ENCODE measurements around the gene MARCHF4. TPM values are rescaled to one million over a fixed set of nuclear protein-coding genes. Genes with fewer than 3 reads are reported as not detected.

Gene MARCHF4
- total and polyA plus RNA-seq, 2 donors (not counting 1 experiment from before 2014, with no cell fraction given), result 1.3 to 3.6 TPM

DNA sequence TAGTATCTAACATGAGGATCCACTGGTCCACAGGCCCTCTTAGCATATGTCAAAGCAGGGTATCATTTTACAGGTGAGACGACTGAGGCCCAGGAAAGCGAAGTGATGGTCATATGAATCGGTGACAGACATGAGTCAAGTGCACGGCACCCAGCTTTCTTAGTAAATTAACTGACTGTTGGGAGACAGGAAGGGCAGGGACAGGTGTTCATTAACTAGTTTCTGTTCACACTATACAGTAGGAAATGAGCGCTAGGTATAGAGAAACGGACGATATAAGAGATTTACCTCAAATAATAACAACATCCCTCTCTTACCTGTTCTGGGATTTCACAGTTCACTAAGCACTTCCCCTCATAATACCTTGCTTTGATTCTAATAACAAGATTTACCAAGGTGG, 38.3 kb upstream of the MARCHF4 start:
- no peak overlapping the region for H3K4me3 ChIP-seq (replicated peaks in 1 of 4; ENCODE audit: control extremely low read depth in 1 of 4, insufficient read depth in 1 of 4, low read depth in 3 of 4, low read length in 4 of 4)
- no peaks in the 10 kb centered on the region for H3K9me3 ChIP-seq (ENCODE audit: control insufficient read depth, insufficient read depth, low read depth, low read length)
- no peak overlapping the region for H3K9ac ChIP-seq (ENCODE audit: insufficient read depth, low read length)
- H2AFZ ChIP-seq (ENCODE audit: low read length), result no peak overlapping the region
- no peaks in the 10 kb centered on the region for H3K36me3 ChIP-seq (ENCODE audit: control insufficient read depth, insufficient read depth, low read length)
- H3K79me2 ChIP-seq (ENCODE audit: control insufficient read depth, insufficient read depth, low read length), result peaks cover 4% of the 10 kb centered on the region
- no peaks in the 10 kb centered on the region for H4K20me1 ChIP-seq (ENCODE audit: control insufficient read depth, extremely low read depth, insufficient read depth, low read length)
- no peaks in the 10 kb centered on the region for H3K27me3 ChIP-seq (ENCODE audit: control insufficient read depth, insufficient read depth, low read length)
- no peaks in the 10 kb centered on the region for H3K4me1 ChIP-seq (ENCODE audit: control insufficient read depth, extremely low read depth, insufficient read depth, low read length)
- H3K27ac ChIP-seq (ENCODE audit: insufficient read depth, low read length), result no peak overlapping the region
- no peak overlapping the region for H3K4me2 ChIP-seq (ENCODE audit: extremely low read depth, insufficient read depth, low read length)
- no peak for DNase-seq (ENCODE audit: low read depth in 2 of 2)
- TF ChIP-seq EZH2 (IDR thresholded peaks at IDR 0.05; ENCODE audit: low read length, missing control alignments), result no peak
- TF ChIP-seq, protein P1, sequence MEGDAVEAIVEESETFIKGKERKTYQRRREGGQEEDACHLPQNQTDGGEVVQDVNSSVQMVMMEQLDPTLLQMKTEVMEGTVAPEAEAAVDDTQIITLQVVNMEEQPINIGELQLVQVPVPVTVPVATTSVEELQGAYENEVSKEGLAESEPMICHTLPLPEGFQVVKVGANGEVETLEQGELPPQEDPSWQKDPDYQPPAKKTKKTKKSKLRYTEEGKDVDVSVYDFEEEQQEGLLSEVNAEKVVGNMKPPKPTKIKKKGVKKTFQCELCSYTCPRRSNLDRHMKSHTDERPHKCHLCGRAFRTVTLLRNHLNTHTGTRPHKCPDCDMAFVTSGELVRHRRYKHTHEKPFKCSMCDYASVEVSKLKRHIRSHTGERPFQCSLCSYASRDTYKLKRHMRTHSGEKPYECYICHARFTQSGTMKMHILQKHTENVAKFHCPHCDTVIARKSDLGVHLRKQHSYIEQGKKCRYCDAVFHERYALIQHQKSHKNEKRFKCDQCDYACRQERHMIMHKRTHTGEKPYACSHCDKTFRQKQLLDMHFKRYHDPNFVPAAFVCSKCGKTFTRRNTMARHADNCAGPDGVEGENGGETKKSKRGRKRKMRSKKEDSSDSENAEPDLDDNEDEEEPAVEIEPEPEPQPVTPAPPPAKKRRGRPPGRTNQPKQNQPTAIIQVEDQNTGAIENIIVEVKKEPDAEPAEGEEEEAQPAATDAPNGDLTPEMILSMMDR (conservative IDR thresholded peaks at IDR 0.05 in 1 of 2, IDR thresholded peaks at IDR 0.05 in 1 of 2; ENCODE audit: low read depth in 1 of 2, low read length in 2 of 2), result no peak

DNA sequence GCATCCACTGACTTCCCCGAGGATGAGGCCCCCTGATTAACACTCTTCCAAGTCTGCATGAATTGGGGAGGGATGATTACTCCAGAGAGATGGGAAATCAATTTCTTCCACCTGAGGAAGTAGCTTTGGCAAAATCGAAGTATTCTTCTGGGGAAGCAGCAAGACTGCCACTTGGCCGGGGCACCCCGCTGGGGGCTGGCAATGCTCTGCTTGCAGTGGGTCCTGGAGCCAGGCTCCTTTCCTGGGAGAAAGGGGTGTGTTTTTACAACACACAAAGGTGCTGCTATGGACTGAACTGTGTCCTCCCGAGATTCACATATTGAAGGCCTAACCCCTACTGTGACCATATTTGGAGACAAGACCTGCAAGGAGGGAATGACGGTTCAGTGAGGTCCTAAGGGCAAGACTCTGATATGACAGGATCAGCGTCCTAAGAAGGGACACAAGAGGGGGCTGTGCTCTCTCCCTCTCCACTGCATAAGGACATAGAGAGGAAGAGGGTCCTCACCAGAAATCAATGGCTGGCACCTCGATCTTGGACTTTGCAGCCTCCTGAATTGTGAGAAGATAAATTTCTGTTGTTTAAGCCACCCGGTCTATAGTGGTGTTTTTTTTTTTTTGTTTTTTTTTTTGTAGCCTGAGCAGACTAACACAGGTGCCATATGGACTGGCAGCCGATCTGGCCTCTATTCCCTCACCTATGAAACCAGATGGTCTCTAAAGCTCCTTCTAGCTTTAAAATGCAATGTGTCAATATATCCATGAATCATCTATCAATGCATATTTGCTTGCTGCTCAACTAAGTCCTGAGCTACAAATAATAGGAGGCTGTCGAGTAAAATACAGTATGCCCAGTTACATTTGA, 36.4 kb upstream of the MARCHF4 start:
- H3K4me3 ChIP-seq (replicated peaks in 1 of 4; ENCODE audit: control extremely low read depth in 1 of 4, insufficient read depth in 1 of 4, low read depth in 3 of 4, low read length in 4 of 4), result no peak overlapping the region
- H3K9me3 ChIP-seq (ENCODE audit: control insufficient read depth, insufficient read depth, low read depth, low read length), result no peaks in the 10 kb centered on the region
- no peaks in the 10 kb centered on the region for H3K36me3 ChIP-seq (ENCODE audit: control insufficient read depth, insufficient read depth, low read length)
- H3K79me2 ChIP-seq (ENCODE audit: control insufficient read depth, insufficient read depth, low read length), result peaks cover 4% of the 10 kb centered on the region
- no peak overlapping the region for H2AFZ ChIP-seq (ENCODE audit: low read length)
- H3K9ac ChIP-seq (ENCODE audit: insufficient read depth, low read length), result no peak overlapping the region
- no peaks in the 10 kb centered on the region for H4K20me1 ChIP-seq (ENCODE audit: control insufficient read depth, extremely low read depth, insufficient read depth, low read length)
- H3K27ac ChIP-seq (ENCODE audit: insufficient read depth, low read length), result no peak overlapping the region
- no peak overlapping the region for H3K4me2 ChIP-seq (ENCODE audit: extremely low read depth, insufficient read depth, low read length)
- no peak for DNase-seq (ENCODE audit: low read depth in 2 of 2)
- H3K27me3 ChIP-seq (ENCODE audit: control insufficient read depth, insufficient read depth, low read length), result no peaks in the 10 kb centered on the region
- no peaks in the 10 kb centered on the region for H3K4me1 ChIP-seq (ENCODE audit: control insufficient read depth, extremely low read depth, insufficient read depth, low read length)
- TF ChIP-seq, protein P1 (conservative IDR thresholded peaks at IDR 0.05 in 1 of 2, IDR thresholded peaks at IDR 0.05 in 1 of 2; ENCODE audit: low read depth in 1 of 2, low read length in 2 of 2), result no peak
- TF ChIP-seq EZH2 (IDR thresholded peaks at IDR 0.05; ENCODE audit: low read length, missing control alignments), result no peak

DNA sequence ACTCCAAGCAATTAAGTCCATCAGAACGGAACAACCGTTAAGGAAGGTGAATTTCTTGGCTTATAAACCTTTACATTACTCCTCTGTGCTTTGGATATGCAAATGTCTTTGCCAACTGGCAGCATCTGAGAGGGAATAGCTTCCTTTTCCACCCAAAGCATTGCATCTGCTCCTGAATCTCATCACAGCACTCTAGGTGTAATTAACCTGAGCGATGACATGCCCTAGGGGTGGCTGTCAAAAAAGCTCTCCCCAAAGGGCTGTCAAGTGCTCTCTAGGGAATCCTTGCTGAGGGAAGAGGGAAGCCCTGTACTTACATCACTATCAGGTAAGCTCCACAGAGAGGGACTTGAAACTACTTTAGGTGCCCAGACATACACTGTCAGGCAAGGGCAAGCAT, 34.5 kb upstream of the MARCHF4 start:
- H3K36me3 ChIP-seq (ENCODE audit: control insufficient read depth, insufficient read depth, low read length), result no peaks in the 10 kb centered on the region
- H3K9ac ChIP-seq (ENCODE audit: insufficient read depth, low read length), result no peak overlapping the region
- H3K4me1 ChIP-seq (ENCODE audit: control insufficient read depth, extremely low read depth, insufficient read depth, low read length), result no peaks in the 10 kb centered on the region
- H3K27ac ChIP-seq (ENCODE audit: insufficient read depth, low read length), result no peak overlapping the region
- no peaks in the 10 kb centered on the region for H3K27me3 ChIP-seq (ENCODE audit: control insufficient read depth, insufficient read depth, low read length)
- H2AFZ ChIP-seq (ENCODE audit: low read length), result no peak overlapping the region
- H3K4me3 ChIP-seq (replicated peaks in 1 of 4; ENCODE audit: control extremely low read depth in 1 of 4, insufficient read depth in 1 of 4, low read depth in 3 of 4, low read length in 4 of 4), result no peak overlapping the region
- no peaks in the 10 kb centered on the region for H3K9me3 ChIP-seq (ENCODE audit: control insufficient read depth, insufficient read depth, low read depth, low read length)
- no peak overlapping the region for H3K4me2 ChIP-seq (ENCODE audit: extremely low read depth, insufficient read depth, low read length)
- DNase-seq (ENCODE audit: low read depth in 2 of 2), result no peak
- TF ChIP-seq EZH2 (IDR thresholded peaks at IDR 0.05; ENCODE audit: low read length, missing control alignments), result no peak
- TF ChIP-seq, protein P1 (conservative IDR thresholded peaks at IDR 0.05 in 1 of 2, IDR thresholded peaks at IDR 0.05 in 1 of 2; ENCODE audit: low read depth in 1 of 2, low read length in 2 of 2), result no peak
- no peaks in the 10 kb centered on the region for H3K79me2 ChIP-seq (ENCODE audit: control insufficient read depth, insufficient read depth, low read length)
- no peaks in the 10 kb centered on the region for H4K20me1 ChIP-seq (ENCODE audit: control insufficient read depth, extremely low read depth, insufficient read depth, low read length)
